ENCODE measurements around the gene FBXL3.
A peak's percentile ranks its signal among the peaks of the same experiment; 100 is the strongest.

Gene FBXL3

GRCh38 chr13:76969488-76970365 lies 57.2 kb downstream of the FBXL3 start:
- Histone ChIP-seq H3K4me1 (ENCODE audit: control insufficient read depth, insufficient read depth, low read length) (no peaks in the 10 kb centered on the region), H3K9me3 (ENCODE audit: control insufficient read depth, insufficient read depth, low read depth, low read length) (no peaks in the 10 kb centered on the region), H3K4me3 (ENCODE audit: low read depth, low read length) (no peak overlapping the region), H3K36me3 (ENCODE audit: control insufficient read depth in 2 of 2, insufficient read depth in 1 of 2, low read length in 2 of 2) (no peaks in the 10 kb centered on the region), H3K27ac (ENCODE audit: extremely low read depth, low read depth, low read length) (no peak overlapping the region)
- TF ChIP-seq, protein P1, sequence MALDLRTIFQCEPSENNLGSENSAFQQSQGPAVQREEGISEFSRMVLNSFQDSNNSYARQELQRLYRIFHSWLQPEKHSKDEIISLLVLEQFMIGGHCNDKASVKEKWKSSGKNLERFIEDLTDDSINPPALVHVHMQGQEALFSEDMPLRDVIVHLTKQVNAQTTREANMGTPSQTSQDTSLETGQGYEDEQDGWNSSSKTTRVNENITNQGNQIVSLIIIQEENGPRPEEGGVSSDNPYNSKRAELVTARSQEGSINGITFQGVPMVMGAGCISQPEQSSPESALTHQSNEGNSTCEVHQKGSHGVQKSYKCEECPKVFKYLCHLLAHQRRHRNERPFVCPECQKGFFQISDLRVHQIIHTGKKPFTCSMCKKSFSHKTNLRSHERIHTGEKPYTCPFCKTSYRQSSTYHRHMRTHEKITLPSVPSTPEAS (tag by site-specific recombination; IDR thresholded peaks at IDR 0.05): no peak
- TF ChIP-seq ZEB2 (tag by site-specific recombination; IDR thresholded peaks at IDR 0.05): no peak
- TF ChIP-seq ZBTB17 (tag by site-specific recombination; IDR thresholded peaks at IDR 0.05): no peak
- no peak for TF ChIP-seq KLF1 (tag by site-specific recombination; IDR thresholded peaks at IDR 0.05)
- TF ChIP-seq GLIS1 (tag by site-specific recombination; IDR thresholded peaks at IDR 0.05): peak; percentile 21; the same call in 1 of the 2 replicates
- no peak for TF ChIP-seq ATF2 (tag by site-specific recombination; IDR thresholded peaks at IDR 0.05; ENCODE audit: low read depth)
- ChIA-PET POLR2A (no interaction called here), CTCF (interaction anchor here (1.7 to 2.2 kb wide), 2 partner anchors 10 kb away, joined by 11 read pairs; no protein-coding TSS in a partner anchor)

DNA sequence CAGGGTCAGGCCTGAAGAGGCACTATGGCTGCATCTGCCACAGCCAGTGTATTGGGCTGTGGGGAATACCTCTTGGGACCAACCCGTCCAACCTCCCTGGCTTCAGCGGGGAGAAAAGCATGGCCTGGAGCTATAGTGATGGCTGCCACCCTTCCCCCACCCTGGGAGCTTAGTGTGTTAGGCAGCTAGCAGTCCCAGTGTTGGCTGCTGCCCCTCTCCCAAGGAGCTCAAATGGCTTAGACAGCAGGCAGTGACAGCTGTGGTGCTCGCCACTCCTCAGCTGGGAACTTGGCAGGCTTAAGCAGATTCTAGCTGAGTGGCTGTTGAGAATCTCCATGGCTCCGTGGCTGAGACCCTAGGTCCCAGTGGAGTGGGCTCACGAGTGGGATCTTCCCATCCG lies 58.9 kb downstream of the FBXL3 start:
- POLR2A ChIA-PET: no interaction called here
- H3K4me1 ChIP-seq (ENCODE audit: control insufficient read depth, insufficient read depth, low read length): no peaks in the 10 kb centered on the region
- no peak overlapping the region for H3K4me3 ChIP-seq (ENCODE audit: low read depth, low read length)
- TF ChIP-seq FEZF1 (tag by site-specific recombination; IDR thresholded peaks at IDR 0.05) (no peak), ZBTB7A (tag by site-specific recombination; IDR thresholded peaks at IDR 0.05; ENCODE audit: low read depth) (no peak), ZSCAN18 (tag by site-specific recombination; IDR thresholded peaks at IDR 0.05) (no peak), ZNF529 (tag by site-specific recombination; IDR thresholded peaks at IDR 0.05; ENCODE audit: insufficient replicate concordance) (no peak), ZIC2 (tag by site-specific recombination; IDR thresholded peaks at IDR 0.05) (no peak), ZFP69B (tag by site-specific recombination; IDR thresholded peaks at IDR 0.05) (no peak), ZNF571 (tag by site-specific recombination; IDR thresholded peaks at IDR 0.05) (no peak), ZNF600 (tag by site-specific recombination; IDR thresholded peaks at IDR 0.05) (no peak), ZNF138 (tag by site-specific recombination; IDR thresholded peaks at IDR 0.05; ENCODE audit: borderline replicate concordance) (no peak), ZNF580 (tag by site-specific recombination; IDR thresholded peaks at IDR 0.05) (no peak), SCRT1 (tag by site-specific recombination; IDR thresholded peaks at IDR 0.05; ENCODE audit: borderline replicate concordance) (no peak)
- H3K9me3 ChIP-seq (ENCODE audit: control insufficient read depth, insufficient read depth, low read depth, low read length): no peaks in the 10 kb centered on the region
- H3K36me3 ChIP-seq (ENCODE audit: control insufficient read depth in 2 of 2, insufficient read depth in 1 of 2, low read length in 2 of 2): no peaks in the 10 kb centered on the region
- CTCF ChIA-PET: interaction anchor here (1.7 kb wide), 1 partner anchor 12 kb away, joined by 11 read pairs; no protein-coding TSS in a partner anchor
- H3K27ac ChIP-seq (ENCODE audit: extremely low read depth, low read depth, low read length): no peak overlapping the region

- Histone ChIP-seq H3K36me3 (ENCODE audit: control insufficient read depth in 2 of 2, insufficient read depth in 1 of 2, low read length in 2 of 2) (no peaks in the 10 kb centered on the region), H3K4me1 (ENCODE audit: control insufficient read depth, insufficient read depth, low read length) (no peaks in the 10 kb centered on the region), H3K4me3 (ENCODE audit: low read depth, low read length) (no peak overlapping the region), H3K9me3 (ENCODE audit: control insufficient read depth, insufficient read depth, low read depth, low read length) (no peaks in the 10 kb centered on the region), H3K27ac (ENCODE audit: extremely low read depth, low read depth, low read length) (no peak overlapping the region)
- no peak for TF ChIP-seq BCL11B (tag by site-specific recombination; IDR thresholded peaks at IDR 0.05; ENCODE audit: low read depth)
- TF ChIP-seq ZNF626 (tag by site-specific recombination; IDR thresholded peaks at IDR 0.05): no peak
- TF ChIP-seq, protein P2, sequence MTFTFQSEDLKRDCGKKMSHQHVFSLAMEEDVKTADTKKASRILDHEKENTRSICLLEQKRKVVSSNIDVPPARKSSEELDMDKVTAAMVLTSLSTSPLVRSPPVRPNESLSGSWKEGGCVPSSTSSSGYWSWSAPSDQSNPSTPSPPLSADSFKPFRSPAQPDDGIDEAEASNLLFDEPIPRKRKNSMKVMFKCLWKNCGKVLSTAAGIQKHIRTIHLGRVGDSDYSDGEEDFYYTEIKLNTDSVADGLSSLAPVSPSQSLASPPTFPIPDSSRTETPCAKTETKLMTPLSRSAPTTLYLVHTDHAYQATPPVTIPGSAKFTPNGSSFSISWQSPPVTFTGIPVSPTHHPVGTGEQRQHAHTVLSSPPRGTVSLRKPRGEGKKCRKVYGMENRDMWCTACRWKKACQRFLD (tag by site-specific recombination; IDR thresholded peaks at IDR 0.05): no peak
- no peak for TF ChIP-seq MZF1 (tag by site-specific recombination; IDR thresholded peaks at IDR 0.05; ENCODE audit: borderline replicate concordance)
- no peak for TF ChIP-seq ZNF211 (tag by site-specific recombination; IDR thresholded peaks at IDR 0.05; ENCODE audit: low read depth)
- TF ChIP-seq, protein P3, sequence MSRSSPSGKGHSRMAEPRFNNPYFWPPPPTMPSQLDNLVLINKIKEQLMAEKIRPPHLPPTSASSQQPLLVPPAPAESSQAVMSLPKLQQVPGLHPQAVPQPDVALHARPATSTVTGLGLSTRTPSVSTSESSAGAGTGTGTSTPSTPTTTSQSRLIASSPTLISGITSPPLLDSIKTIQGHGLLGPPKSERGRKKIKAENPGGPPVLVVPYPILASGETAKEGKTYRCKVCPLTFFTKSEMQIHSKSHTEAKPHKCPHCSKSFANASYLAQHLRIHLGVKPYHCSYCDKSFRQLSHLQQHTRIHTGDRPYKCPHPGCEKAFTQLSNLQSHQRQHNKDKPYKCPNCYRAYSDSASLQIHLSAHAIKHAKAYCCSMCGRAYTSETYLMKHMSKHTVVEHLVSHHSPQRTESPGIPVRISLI (tag by site-specific recombination; IDR thresholded peaks at IDR 0.05): no peak
- no peak for TF ChIP-seq WT1 (tag by site-specific recombination; IDR thresholded peaks at IDR 0.05)
- no peak for TF ChIP-seq RBAK (tag by site-specific recombination; IDR thresholded peaks at IDR 0.05)
- CTCF ChIA-PET: no interaction called here
- POLR2A ChIA-PET: no interaction called here
Measured at GRCh38 chr13:76967031-76967430, 59.9 kb downstream of the FBXL3 start.

Measured in HEK293 (cell line).